PC-3 (cell line): ENCODE data around the gene HMCN2. TPM values are rescaled to one million over a fixed set of nuclear protein-coding genes. Genes with fewer than 3 reads are reported as not detected.

Experiments used
- ATAC-seq: fragments of 200-7000 bp; cut with Tn5 transposase; 2 replicates; pipeline ENCODE4 v1.9.1; 2020; ENCODE audit warnings: mild to moderate bottlenecking, moderate library complexity
- BruUV-seq: library from RNA; stranded (reverse); fragments of 400-500 nt; replicated peaks from 2 replicates; lab custom pipeline; 2021; lab: Mats Ljungman, UMichigan
- CTCF ChIA-PET: fragments of 300-600 bp; sonication (Branson Sonifier 250); formaldehyde crosslinking; loops from one replicate; lab custom pipeline; 2022; ENCODE audit warnings: antibody characterized with exemption; lab: Charles Lee
- POLR2A ChIA-PET: fragments of 300-600 bp; sonication (Branson Sonifier 250); formaldehyde crosslinking; loops from one replicate; lab custom pipeline; 2022; ENCODE audit warnings: antibody characterized with exemption; ENCODE audit not compliant: unreplicated experiment; lab: Charles Lee
- DNase-seq: peaks from one replicate; pipeline ENCODE4 v3.0.0-alpha.2; 2015
- H2AFZ ChIP-seq: fragments of 300-600 bp; sonication (generic); 2 replicates; pipeline ENCODE4 v1.6.0; 2016; ENCODE audit warnings: antibody characterized with exemption, low read length
- H3F3A ChIP-seq: fragments of 300-600 bp; sonication (generic); one replicate; pipeline ENCODE4 v1.6.0; 2017; ENCODE audit warnings: antibody characterized with exemption, low read length, control low read depth, mild to moderate bottlenecking; ENCODE audit not compliant: unreplicated experiment
- H3K27ac ChIP-seq: fragments of 300-600 bp; sonication (generic); 2 replicates; pipeline ENCODE4 v1.5.1; 2016; ENCODE audit warnings: mild to moderate bottlenecking, low read length
- H3K27me3 ChIP-seq: fragments of 300-600 bp; sonication (generic); 2 replicates; pipeline ENCODE4 v1.6.1; 2016; ENCODE audit warnings: low read length, mixed read lengths
- H3K36me3 ChIP-seq: fragments of 300-600 bp; sonication (generic); 2 replicates; pipeline ENCODE4 v1.6.1; 2016; ENCODE audit warnings: low read depth, mixed run types, low read length, mixed read lengths
- H3K4me1 ChIP-seq: fragments of 300-600 bp; sonication (generic); 2 replicates; pipeline ENCODE4 v1.5.1; 2016; ENCODE audit warnings: low read length; ENCODE audit not compliant: insufficient read depth
- H3K4me2 ChIP-seq: fragments of 300-600 bp; sonication (generic); 2 replicates; pipeline ENCODE4 v1.6.0; 2016; ENCODE audit warnings: low read length
- H3K4me3 ChIP-seq: fragments of 300-600 bp; sonication (generic); 2 replicates; pipeline ENCODE4 v1.5.1; 2016; ENCODE audit warnings: mild to moderate bottlenecking, low read length, mixed read lengths
- H3K79me2 ChIP-seq: fragments of 300-600 bp; sonication (generic); 2 replicates; pipeline ENCODE4 v1.6.1; 2017; ENCODE audit warnings: low read length, mixed read lengths
- H3K9ac ChIP-seq: fragments of 300-600 bp; sonication (generic); 2 replicates; pipeline ENCODE4 v1.6.0; 2016; ENCODE audit warnings: mild to moderate bottlenecking, low read length
- H3K9me2 ChIP-seq: fragments of 300-600 bp; sonication (generic); replicated peaks from 2 replicates; pipeline ENCODE4 v1.6.1; 2016; ENCODE audit warnings: mixed run types, low read length, mixed read lengths
- H3K9me3 ChIP-seq: fragments of 300-600 bp; sonication (generic); 2 replicates; pipeline ENCODE4 v1.6.1; 2016; ENCODE audit warnings: low read length, mixed read lengths
- H4K20me1 ChIP-seq: fragments of 300-600 bp; sonication (generic); 2 replicates; pipeline ENCODE4 v1.6.1; 2016; ENCODE audit warnings: low read length, mixed read lengths
- CTCF ChIP-seq: fragments of 300-600 bp; sonication (generic); conservative IDR thresholded peaks from 2 replicates; pipeline ENCODE4 v1.5.1; 2017; ENCODE audit warnings: antibody characterized with exemption, low read depth, mild to moderate bottlenecking, low read length
- EZH2 ChIP-seq: fragments of 300-600 bp; sonication (generic); IDR thresholded peaks from one replicate; pipeline ENCODE4 v1.6.1; 2017; ENCODE audit warnings: antibody characterized with exemption, mild to moderate bottlenecking, low read length; ENCODE audit not compliant: unreplicated experiment
- EZH2phosphoT487 ChIP-seq: fragments of 300-600 bp; sonication (generic); IDR thresholded peaks from 2 replicates; pipeline ENCODE4 v1.6.1; 2018; ENCODE audit warnings: mild to moderate bottlenecking, antibody characterized with exemption, low read length, borderline replicate concordance
- intact Hi-C: fragments of 100-400 bp; cut with micrococcal nuclease; formaldehyde crosslinking; loops from 2 replicates; pipeline ENCODE4 v1.9.0; 2023
- total RNA-seq: library from RNA; depleted of rRNA; stranded (reverse); fragments of >200 nt; gene quantifications from 2 replicates; pipeline ENCODE4 v1.2.3, GENCODE V29; 2014

HMCN2 gene
- total RNA-seq, 1 experiment from 2014 or later = 0.11 TPM

- Histone ChIP-seq H3K9ac (no peak overlapping the region), H3K27me3 (no peaks in the 10 kb centered on the region), H3K9me3 (no peaks in the 10 kb centered on the region), H2AFZ (no peak overlapping the region), H3K4me3 (no peak overlapping the region), H3K9me2 (no peaks in the 10 kb centered on the region), H4K20me1 (no peaks in the 10 kb centered on the region), H3F3A (no peaks in the 10 kb centered on the region), H3K4me2 (no peak overlapping the region), H3K36me3 (no peaks in the 10 kb centered on the region), H3K79me2 (no peaks in the 10 kb centered on the region), H3K4me1 (no peaks in the 10 kb centered on the region), H3K27ac (no peak overlapping the region)
- TF ChIP-seq EZH2phosphoT487 = no peak
- no peak for TF ChIP-seq CTCF
- TF ChIP-seq EZH2 = no peak
- ChIA-PET CTCF (no interaction called here), POLR2A (no interaction called here)
- ATAC-seq = no peak
- no TSS peak for BruUV-seq
- intact Hi-C loops = no loop called here
- no peak for DNase-seq
Measured at GRCh38 chr9:130468566-130468965, 203.0 kb downstream of the HMCN2 start.

GRCh38 chr9:130470269-130470668 lies 204.7 kb downstream of the HMCN2 start:
- no peak overlapping the region for H3K4me2 ChIP-seq
- BruUV-seq = no TSS peak

GRCh38 chr9:130470950-130471349 lies 205.4 kb downstream of the HMCN2 start:
- H3K27ac ChIP-seq = no peak overlapping the region
- DNase-seq = no peak
- no peaks in the 10 kb centered on the region for H3K4me1 ChIP-seq
- H3K9ac ChIP-seq = no peak overlapping the region
- ChIA-PET POLR2A (no interaction called here), CTCF (no interaction called here)
- H3F3A ChIP-seq = no peaks in the 10 kb centered on the region
- H2AFZ ChIP-seq = no peak overlapping the region
- H3K9me3 ChIP-seq = no peaks in the 10 kb centered on the region
- H4K20me1 ChIP-seq = no peaks in the 10 kb centered on the region
- TF ChIP-seq CTCF = no peak
- TF ChIP-seq EZH2phosphoT487 = no peak
- no peak for TF ChIP-seq EZH2
- no TSS peak for BruUV-seq
- no peaks in the 10 kb centered on the region for H3K79me2 ChIP-seq
- no peak overlapping the region for H3K4me3 ChIP-seq
- H3K36me3 ChIP-seq = no peaks in the 10 kb centered on the region
- no peak overlapping the region for H3K4me2 ChIP-seq
- H3K9me2 ChIP-seq = no peaks in the 10 kb centered on the region
- no peak for ATAC-seq
- H3K27me3 ChIP-seq = no peaks in the 10 kb centered on the region
- intact Hi-C loops = no loop called here

More at GRCh38 chr9:130470269-130470668, 204.7 kb downstream of the HMCN2 start:
- H3K36me3 ChIP-seq = no peaks in the 10 kb centered on the region
- POLR2A ChIA-PET = no interaction called here
- no peaks in the 10 kb centered on the region for H3K9me2 ChIP-seq
- no peak overlapping the region for H3K9ac ChIP-seq
- no peak for DNase-seq
- no peaks in the 10 kb centered on the region for H3K9me3 ChIP-seq
- CTCF ChIA-PET = no interaction called here
- intact Hi-C loops = no loop called here
- H3K79me2 ChIP-seq = no peaks in the 10 kb centered on the region
- H4K20me1 ChIP-seq = no peaks in the 10 kb centered on the region
- H3K27ac ChIP-seq = no peak overlapping the region
- no peaks in the 10 kb centered on the region for H3K4me1 ChIP-seq
- no peak for ATAC-seq
- no peak overlapping the region for H3K4me3 ChIP-seq
- no peaks in the 10 kb centered on the region for H3K27me3 ChIP-seq
- TF ChIP-seq EZH2phosphoT487 = no peak
- TF ChIP-seq EZH2 = no peak
- no peak for TF ChIP-seq CTCF
- no peak overlapping the region for H2AFZ ChIP-seq
- no peaks in the 10 kb centered on the region for H3F3A ChIP-seq
